PC-3 (cell line): ENCODE measurements around the gene CCBE1. TPM values are rescaled to one million over a fixed set of nuclear protein-coding genes. Genes with fewer than 3 reads are reported as not detected.

Source experiments
- ATAC-seq: fragments of 200-7000 bp; cut with Tn5 transposase; 2 replicates; pipeline ENCODE4 v1.9.1; 2020; ENCODE audit warnings: mild to moderate bottlenecking, moderate library complexity
- BruUV-seq: library from RNA; stranded (reverse); fragments of 400-500 nt; replicated peaks from 2 replicates; lab custom pipeline; 2021; lab: Mats Ljungman, UMichigan
- CTCF ChIA-PET: fragments of 300-600 bp; sonication (Branson Sonifier 250); formaldehyde crosslinking; loops from one replicate; lab custom pipeline; 2022; ENCODE audit warnings: antibody characterized with exemption; lab: Charles Lee
- POLR2A ChIA-PET: fragments of 300-600 bp; sonication (Branson Sonifier 250); formaldehyde crosslinking; loops from one replicate; lab custom pipeline; 2022; ENCODE audit warnings: antibody characterized with exemption; ENCODE audit not compliant: unreplicated experiment; lab: Charles Lee
- DNase-seq: peaks from one replicate; pipeline ENCODE4 v3.0.0-alpha.2; 2015
- H2AFZ ChIP-seq: fragments of 300-600 bp; sonication (generic); 2 replicates; pipeline ENCODE4 v1.6.0; 2016; ENCODE audit warnings: antibody characterized with exemption, low read length
- H3F3A ChIP-seq: fragments of 300-600 bp; sonication (generic); one replicate; pipeline ENCODE4 v1.6.0; 2017; ENCODE audit warnings: antibody characterized with exemption, low read length, control low read depth, mild to moderate bottlenecking; ENCODE audit not compliant: unreplicated experiment
- H3K27ac ChIP-seq: fragments of 300-600 bp; sonication (generic); 2 replicates; pipeline ENCODE4 v1.5.1; 2016; ENCODE audit warnings: mild to moderate bottlenecking, low read length
- H3K27me3 ChIP-seq: fragments of 300-600 bp; sonication (generic); 2 replicates; pipeline ENCODE4 v1.6.1; 2016; ENCODE audit warnings: low read length, mixed read lengths
- H3K36me3 ChIP-seq: fragments of 300-600 bp; sonication (generic); 2 replicates; pipeline ENCODE4 v1.6.1; 2016; ENCODE audit warnings: low read depth, mixed run types, low read length, mixed read lengths
- H3K4me1 ChIP-seq: fragments of 300-600 bp; sonication (generic); 2 replicates; pipeline ENCODE4 v1.5.1; 2016; ENCODE audit warnings: low read length; ENCODE audit not compliant: insufficient read depth
- H3K4me2 ChIP-seq: fragments of 300-600 bp; sonication (generic); 2 replicates; pipeline ENCODE4 v1.6.0; 2016; ENCODE audit warnings: low read length
- H3K4me3 ChIP-seq: fragments of 300-600 bp; sonication (generic); 2 replicates; pipeline ENCODE4 v1.5.1; 2016; ENCODE audit warnings: mild to moderate bottlenecking, low read length, mixed read lengths
- H3K79me2 ChIP-seq: fragments of 300-600 bp; sonication (generic); 2 replicates; pipeline ENCODE4 v1.6.1; 2017; ENCODE audit warnings: low read length, mixed read lengths
- H3K9ac ChIP-seq: fragments of 300-600 bp; sonication (generic); 2 replicates; pipeline ENCODE4 v1.6.0; 2016; ENCODE audit warnings: mild to moderate bottlenecking, low read length
- H3K9me2 ChIP-seq: fragments of 300-600 bp; sonication (generic); replicated peaks from 2 replicates; pipeline ENCODE4 v1.6.1; 2016; ENCODE audit warnings: mixed run types, low read length, mixed read lengths
- H3K9me3 ChIP-seq: fragments of 300-600 bp; sonication (generic); 2 replicates; pipeline ENCODE4 v1.6.1; 2016; ENCODE audit warnings: low read length, mixed read lengths
- H4K20me1 ChIP-seq: fragments of 300-600 bp; sonication (generic); 2 replicates; pipeline ENCODE4 v1.6.1; 2016; ENCODE audit warnings: low read length, mixed read lengths
- EZH2 ChIP-seq: fragments of 300-600 bp; sonication (generic); IDR thresholded peaks from one replicate; pipeline ENCODE4 v1.6.1; 2017; ENCODE audit warnings: antibody characterized with exemption, mild to moderate bottlenecking, low read length; ENCODE audit not compliant: unreplicated experiment
- EZH2phosphoT487 ChIP-seq: fragments of 300-600 bp; sonication (generic); IDR thresholded peaks from 2 replicates; pipeline ENCODE4 v1.6.1; 2018; ENCODE audit warnings: mild to moderate bottlenecking, antibody characterized with exemption, low read length, borderline replicate concordance
- intact Hi-C: fragments of 100-400 bp; cut with micrococcal nuclease; formaldehyde crosslinking; loops from 2 replicates; pipeline ENCODE4 v1.9.0; 2023
- total RNA-seq: library from RNA; depleted of rRNA; stranded (reverse); fragments of >200 nt; gene quantifications from 2 replicates; pipeline ENCODE4 v1.2.3, GENCODE V29; 2014
- TF ChIP-seq, protein P1 (sequence below): fragments of 300-600 bp; sonication (generic); conservative IDR thresholded peaks from 2 replicates; pipeline ENCODE4 v1.5.1; 2017; ENCODE audit warnings: antibody characterized with exemption, low read depth, mild to moderate bottlenecking, low read length

CCBE1 gene
- total RNA-seq, 1 experiment from 2014 or later, result 13.9 TPM

DNA sequence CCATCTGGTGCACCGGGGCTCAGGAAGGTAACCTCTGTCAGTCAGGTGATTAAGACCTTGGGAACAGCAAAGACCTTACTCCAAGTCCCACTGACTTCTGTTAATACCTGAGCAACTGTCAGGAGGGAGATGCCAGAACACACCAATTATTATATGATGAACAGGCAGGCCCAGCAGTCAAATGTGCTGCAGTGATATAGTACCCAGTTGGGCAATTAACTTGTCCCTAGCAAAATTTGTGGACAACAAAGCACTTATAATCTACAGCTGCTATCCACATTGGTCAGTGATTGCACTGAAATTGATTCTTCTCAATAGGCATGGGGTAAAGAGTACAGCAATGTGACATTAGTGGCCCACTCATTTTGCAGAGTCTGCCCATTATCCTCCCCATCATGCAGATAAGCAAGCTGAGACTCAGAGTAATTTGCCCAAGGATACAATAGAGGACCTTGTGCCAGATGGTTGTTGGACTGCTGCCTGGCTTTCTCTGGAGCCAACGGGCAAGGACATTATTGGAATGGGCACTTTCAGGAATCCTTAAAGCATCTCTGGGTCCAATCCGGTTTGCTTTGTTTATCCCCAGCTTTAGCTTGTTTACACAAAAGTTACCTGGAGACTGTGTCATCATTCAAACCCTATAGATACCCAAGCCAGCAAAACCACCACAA lies 147.6 kb downstream of the CCBE1 start:
- Histone ChIP-seq H3K27ac (no peak overlapping the region; the same call in 1 of the 2 replicates), H3K36me3 (no peaks in the 10 kb centered on the region), H3K9ac (no peak overlapping the region), H4K20me1 (peaks cover 8% of the 10 kb centered on the region; the same call in 1 of the 2 replicates), H3K4me2 (no peak overlapping the region), H3K27me3 (no peaks in the 10 kb centered on the region), H3F3A (no peaks in the 10 kb centered on the region), H3K79me2 (no peaks in the 10 kb centered on the region), H3K4me3 (no peak overlapping the region), H2AFZ (no peak overlapping the region), H3K9me3 (no peaks in the 10 kb centered on the region), H3K9me2 (no peaks in the 10 kb centered on the region), H3K4me1 (peaks cover 9% of the 10 kb centered on the region; the same call in 1 of the 2 replicates)
- intact Hi-C loops, result no loop called here
- BruUV-seq, result no TSS peak
- TF ChIP-seq, protein P1, sequence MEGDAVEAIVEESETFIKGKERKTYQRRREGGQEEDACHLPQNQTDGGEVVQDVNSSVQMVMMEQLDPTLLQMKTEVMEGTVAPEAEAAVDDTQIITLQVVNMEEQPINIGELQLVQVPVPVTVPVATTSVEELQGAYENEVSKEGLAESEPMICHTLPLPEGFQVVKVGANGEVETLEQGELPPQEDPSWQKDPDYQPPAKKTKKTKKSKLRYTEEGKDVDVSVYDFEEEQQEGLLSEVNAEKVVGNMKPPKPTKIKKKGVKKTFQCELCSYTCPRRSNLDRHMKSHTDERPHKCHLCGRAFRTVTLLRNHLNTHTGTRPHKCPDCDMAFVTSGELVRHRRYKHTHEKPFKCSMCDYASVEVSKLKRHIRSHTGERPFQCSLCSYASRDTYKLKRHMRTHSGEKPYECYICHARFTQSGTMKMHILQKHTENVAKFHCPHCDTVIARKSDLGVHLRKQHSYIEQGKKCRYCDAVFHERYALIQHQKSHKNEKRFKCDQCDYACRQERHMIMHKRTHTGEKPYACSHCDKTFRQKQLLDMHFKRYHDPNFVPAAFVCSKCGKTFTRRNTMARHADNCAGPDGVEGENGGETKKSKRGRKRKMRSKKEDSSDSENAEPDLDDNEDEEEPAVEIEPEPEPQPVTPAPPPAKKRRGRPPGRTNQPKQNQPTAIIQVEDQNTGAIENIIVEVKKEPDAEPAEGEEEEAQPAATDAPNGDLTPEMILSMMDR, result no peak
- TF ChIP-seq EZH2 (no peak), EZH2phosphoT487 (no peak)
- ATAC-seq (peak; percentile 60), DNase-seq (peak; percentile 86)
- CTCF ChIA-PET, result no interaction called here
- POLR2A ChIA-PET, result no interaction called here

DNA sequence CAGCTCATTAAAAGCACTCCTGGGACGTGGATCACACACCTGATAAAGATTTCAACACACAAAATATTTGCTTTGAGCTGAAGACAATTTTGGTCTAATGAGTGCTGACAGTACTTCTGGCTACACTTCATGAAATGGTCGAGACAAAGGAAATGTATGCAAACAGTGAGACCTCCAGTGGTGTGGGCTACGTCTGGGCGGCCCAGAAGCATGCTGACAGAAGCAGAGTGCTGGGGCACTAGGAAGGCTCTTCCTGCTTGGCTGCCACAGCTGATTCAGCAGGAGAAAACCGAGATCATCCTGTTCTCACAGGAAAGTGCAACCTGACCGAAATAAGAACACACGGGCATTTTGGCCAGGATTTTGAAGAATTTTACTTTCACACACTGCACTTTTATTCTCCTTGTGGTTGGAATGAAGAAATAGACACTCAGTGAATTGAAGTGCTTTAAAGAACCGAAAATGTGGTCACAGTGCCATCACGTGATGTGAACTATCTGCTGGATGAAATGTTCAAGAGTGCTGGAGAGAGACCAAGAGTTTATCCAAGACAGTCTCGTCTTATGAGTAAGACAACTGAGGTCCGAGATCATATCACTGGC lies 149.5 kb downstream of the CCBE1 start:
- Histone ChIP-seq H3K9ac (no peak overlapping the region), H3K27me3 (no peaks in the 10 kb centered on the region), H3K9me2 (no peaks in the 10 kb centered on the region), H2AFZ (no peak overlapping the region), H3F3A (no peaks in the 10 kb centered on the region), H3K9me3 (no peaks in the 10 kb centered on the region), H3K36me3 (no peaks in the 10 kb centered on the region), H3K4me2 (no peak overlapping the region), H3K4me3 (no peak overlapping the region), H3K4me1 (peaks cover 9% of the 10 kb centered on the region; the same call in 1 of the 2 replicates), H3K79me2 (no peaks in the 10 kb centered on the region), H3K27ac (no peak overlapping the region), H4K20me1 (peaks cover 8% of the 10 kb centered on the region; the same call in 1 of the 2 replicates)
- intact Hi-C loops, result no loop called here
- no TSS peak for BruUV-seq
- ATAC-seq, result no peak
- CTCF ChIA-PET, result no interaction called here
- DNase-seq, result no peak
- POLR2A ChIA-PET, result no interaction called here
- TF ChIP-seq, protein P1, result no peak
- TF ChIP-seq EZH2phosphoT487 (no peak), EZH2 (no peak)

DNA sequence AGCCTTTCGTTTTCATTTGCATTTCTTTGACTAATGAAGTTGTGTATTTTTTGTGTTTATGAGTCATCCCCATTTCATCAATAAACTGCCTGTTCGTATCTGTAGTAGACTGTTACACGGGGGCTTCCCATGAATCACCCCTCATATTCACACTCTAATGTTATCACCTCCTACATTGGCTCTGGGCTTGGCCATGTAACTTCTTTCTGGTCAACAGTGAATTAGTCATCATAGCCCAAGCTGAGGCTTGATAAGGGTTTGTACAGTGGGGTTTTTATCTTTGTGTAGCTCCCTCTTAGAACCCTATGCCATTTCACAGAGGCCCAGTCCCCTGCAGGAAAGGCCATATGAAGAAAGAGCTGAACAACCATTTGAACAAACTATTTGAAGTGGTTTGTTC lies 151.0 kb downstream of the CCBE1 start:
- Histone ChIP-seq H4K20me1 (peaks cover 8% of the 10 kb centered on the region; the same call in 1 of the 2 replicates), H3K9me3 (no peaks in the 10 kb centered on the region), H3K36me3 (no peaks in the 10 kb centered on the region), H3K9me2 (no peaks in the 10 kb centered on the region), H3K79me2 (no peaks in the 10 kb centered on the region), H3K9ac (no peak overlapping the region), H3K27me3 (no peaks in the 10 kb centered on the region), H2AFZ (no peak overlapping the region), H3K27ac (no peak overlapping the region), H3K4me2 (no peak overlapping the region), H3F3A (no peaks in the 10 kb centered on the region), H3K4me3 (no peak overlapping the region), H3K4me1 (peaks cover 9% of the 10 kb centered on the region; the same call in 1 of the 2 replicates)
- ChIA-PET CTCF (no interaction called here), POLR2A (no interaction called here)
- intact Hi-C loops, result no loop called here
- ATAC-seq (no peak), DNase-seq (no peak)
- no TSS peak for BruUV-seq
- no peak for TF ChIP-seq EZH2
- no peak for TF ChIP-seq EZH2phosphoT487
- TF ChIP-seq, protein P1, result no peak
